ENCODE measurements around the gene NLGN1. TPM values are rescaled to one million over a fixed set of nuclear protein-coding genes. Genes with fewer than 3 reads are reported as not detected.

Gene NLGN1
- total and polyA plus RNA-seq, 2 of the 8 experiments (the other 6 are each of a cell fraction or from before 2014, with no cell fraction given) = 7.8 to 14.8 TPM

GRCh38 chr3:173870976-173871375 lies 473.4 kb downstream of the NLGN1 start (continued):
- no peak for TF ChIP-seq CHD7 (IDR thresholded peaks at IDR 0.05; ENCODE audit: insufficient replicate concordance, low read length)
- TF ChIP-seq EGR1 (IDR thresholded peaks at IDR 0.05; ENCODE audit: borderline replicate concordance, low read depth, low read length) = no peak
- TF ChIP-seq KDM5A (IDR thresholded peaks at IDR 0.05; ENCODE audit: low read length) = no peak
- TF ChIP-seq CBX8 (IDR thresholded peaks at IDR 0.05; ENCODE audit: borderline replicate concordance, low read depth, low read length) = no peak
- TF ChIP-seq TAF1 (IDR thresholded peaks at IDR 0.05; ENCODE audit: low read depth, low read length) = no peak
- no peak for TF ChIP-seq FOSL1 (IDR thresholded peaks at IDR 0.05; ENCODE audit: insufficient read depth, low read depth, low read length)
- TF ChIP-seq POLR2AphosphoS5 (IDR thresholded peaks at IDR 0.05; ENCODE audit: low read depth, low read length) = no peak
- TF ChIP-seq USF2 (IDR thresholded peaks at IDR 0.05; ENCODE audit: low read length) = no peak
- no peak for TF ChIP-seq RAD21 (IDR thresholded peaks at IDR 0.05 in 1 of 2, conservative IDR thresholded peaks at IDR 0.05 in 1 of 2; ENCODE audit: low read depth in 2 of 2, low read length in 2 of 2)
- no peak for TF ChIP-seq GABPA (IDR thresholded peaks at IDR 0.05; ENCODE audit: borderline replicate concordance, insufficient read depth, low read length)
- no peak for TF ChIP-seq POU5F1 (IDR thresholded peaks at IDR 0.05; ENCODE audit: low read depth, low read length)
